GM21515 (cell line): ENCODE measurements around the gene SPAG16.
"Not testable (repeated sequence)": the region's sequence is repeated elsewhere in the genome, so short reads cannot be mapped to it uniquely, and the experiment has no call there.

Experiments used
- ATAC-seq: cut with Tn5 transposase; IDR thresholded peaks from one replicate; pipeline ENCODE4 v1.9.1; 2021; ENCODE audit not compliant: unreplicated experiment

SPAG16 gene

DNA sequence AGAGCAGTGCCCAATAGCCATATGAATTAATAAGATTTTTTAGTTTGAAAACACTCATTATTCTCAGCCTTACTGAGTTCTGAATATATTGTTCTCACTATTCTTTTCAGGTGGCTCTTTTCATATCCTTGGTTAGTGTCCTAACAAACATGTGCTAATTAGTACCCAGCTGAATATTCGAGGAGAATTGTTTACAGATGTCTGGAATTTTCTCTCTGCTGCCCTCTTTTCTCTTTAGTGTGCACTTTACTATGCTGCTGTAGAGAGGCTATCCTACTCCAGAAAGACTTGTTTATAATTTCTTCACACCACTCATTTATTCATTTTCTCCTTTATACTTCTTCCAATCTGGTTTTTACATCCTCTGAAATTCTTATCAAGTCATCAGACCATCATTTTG is 405.3 kb downstream of the SPAG16 start:
- ATAC-seq = no peak

DNA sequence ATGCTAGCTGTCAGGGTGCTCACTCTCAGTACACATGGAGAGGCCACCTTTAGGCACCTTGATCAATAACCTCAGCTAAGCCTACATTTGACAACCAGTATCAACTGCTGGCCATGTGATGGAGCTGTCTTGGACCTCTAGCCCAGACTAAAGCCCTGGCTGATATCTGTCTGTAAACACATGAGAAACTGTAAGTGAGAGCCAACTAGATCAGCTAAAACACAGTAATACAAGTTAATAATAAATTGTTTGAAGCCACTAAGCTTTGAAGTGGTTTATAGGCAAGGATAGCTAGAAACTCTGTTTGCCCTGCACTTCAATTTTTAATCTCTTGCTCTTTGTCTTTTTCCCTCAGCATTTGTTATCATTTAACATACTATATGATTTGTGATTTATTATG is 407.1 kb downstream of the SPAG16 start:
- no peak for ATAC-seq

DNA sequence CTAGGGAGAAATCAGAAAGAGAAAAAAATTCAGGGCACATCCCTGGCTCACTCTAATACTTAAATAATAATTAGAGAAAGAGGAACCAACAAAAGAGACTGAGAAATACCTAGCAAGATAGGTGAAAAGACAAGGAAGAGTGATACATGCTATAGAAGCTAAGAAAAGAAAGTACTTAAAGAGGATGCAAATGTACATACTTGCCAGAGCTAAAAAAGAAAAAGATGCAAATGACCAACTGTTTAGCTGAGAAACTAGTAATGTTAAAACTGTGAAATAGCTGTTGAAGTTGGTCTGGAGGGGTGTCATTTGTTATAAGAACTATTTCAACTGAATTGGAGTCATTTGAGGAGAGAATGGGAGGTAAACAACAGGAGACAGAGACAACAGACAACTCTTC is 412.2 kb downstream of the SPAG16 start:
- ATAC-seq = no peak

DNA sequence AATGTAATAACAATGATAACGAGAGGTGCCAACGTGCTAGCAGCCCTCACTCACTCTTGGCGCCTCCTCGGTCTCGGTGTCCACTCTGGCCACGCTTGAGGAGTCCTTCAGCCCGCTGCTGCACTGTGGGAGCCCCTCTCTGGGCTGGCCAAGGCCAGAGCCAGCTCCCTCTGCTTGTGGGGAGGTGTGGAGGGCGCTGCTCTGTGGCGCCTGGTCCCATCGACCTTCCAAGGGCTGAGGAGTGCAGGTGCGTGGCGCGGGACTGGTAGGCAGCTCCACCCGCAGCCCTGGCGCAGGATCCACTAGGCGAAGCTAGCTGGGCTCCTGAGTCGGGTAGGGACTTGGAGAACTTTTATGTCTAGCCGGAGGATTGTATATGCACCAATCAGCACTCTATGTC is 417.1 kb downstream of the SPAG16 start:
- ATAC-seq = not testable (repeated sequence)

DNA sequence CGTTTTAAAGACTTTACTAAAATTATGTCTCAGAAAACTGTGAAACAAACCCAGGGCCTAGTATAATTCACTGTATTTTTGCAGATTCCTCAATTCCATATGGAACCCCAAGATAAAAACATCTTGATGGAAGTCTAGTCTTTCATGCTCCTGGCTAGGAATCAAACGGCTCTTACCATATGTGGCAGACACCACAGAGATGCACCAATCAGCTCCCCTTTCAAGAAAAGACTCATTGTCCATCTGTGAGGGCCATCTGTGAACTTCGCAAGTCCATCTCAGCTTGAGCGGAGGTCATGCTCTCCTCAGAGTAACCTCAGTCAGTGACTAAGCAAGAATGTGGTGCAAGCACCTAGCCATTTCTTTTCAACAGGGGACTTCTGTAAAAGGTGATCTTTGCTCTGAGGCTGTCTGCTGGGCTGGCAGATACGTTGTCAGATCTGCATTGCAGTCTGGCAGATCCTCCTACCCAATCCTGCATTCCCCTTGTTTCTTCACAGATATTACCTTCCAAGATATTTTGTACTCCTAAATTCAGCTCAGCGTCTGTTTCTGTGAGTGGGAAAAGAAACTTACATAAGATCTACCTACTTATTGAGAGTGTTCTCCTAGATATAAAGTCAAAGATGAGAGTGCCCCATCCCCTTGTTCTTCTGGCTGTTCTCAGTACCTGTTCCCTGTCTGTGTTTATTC is 419.3 kb downstream of the SPAG16 start:
- no peak for ATAC-seq

DNA sequence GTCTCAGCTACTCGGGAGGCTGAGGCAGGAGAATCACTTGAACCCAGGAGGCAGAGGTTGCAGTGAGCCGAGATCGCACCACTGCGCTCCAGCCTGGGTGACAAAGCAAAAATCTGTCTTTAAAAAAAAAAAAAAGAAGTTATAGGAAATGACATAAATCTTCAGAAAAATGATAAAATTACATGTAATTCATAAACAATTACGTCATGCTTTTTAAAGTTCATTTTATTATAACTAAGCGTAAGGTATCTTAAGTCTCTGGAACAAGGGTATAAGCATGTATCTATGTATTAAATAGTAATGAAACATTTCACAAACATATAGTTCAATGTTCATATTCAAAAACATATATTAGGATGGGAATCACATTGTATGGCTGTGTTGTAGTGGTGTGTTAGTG is 425.9 kb downstream of the SPAG16 start:
- ATAC-seq = no peak

DNA sequence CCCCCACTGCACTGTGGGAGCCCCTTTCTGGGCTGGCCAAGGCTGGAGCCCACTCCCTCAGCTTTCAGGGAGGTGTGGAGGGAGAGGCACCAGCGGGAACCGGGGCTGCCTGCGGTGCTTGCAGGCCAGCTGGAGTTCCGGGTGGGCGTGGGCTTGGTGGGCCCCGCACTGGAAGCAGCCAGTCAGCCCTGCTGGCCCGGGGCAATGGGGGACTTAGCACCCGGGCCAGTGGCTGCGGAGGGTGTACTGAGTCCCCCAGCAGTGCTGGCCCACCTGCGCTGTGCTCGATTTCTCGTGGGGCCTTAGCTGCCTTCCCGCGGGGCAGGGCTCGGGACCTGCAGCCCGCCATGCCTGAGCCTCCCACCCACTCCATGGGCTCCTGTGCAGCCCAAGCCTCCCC is 434.1 kb downstream of the SPAG16 start:
- ATAC-seq = not testable (repeated sequence)

DNA sequence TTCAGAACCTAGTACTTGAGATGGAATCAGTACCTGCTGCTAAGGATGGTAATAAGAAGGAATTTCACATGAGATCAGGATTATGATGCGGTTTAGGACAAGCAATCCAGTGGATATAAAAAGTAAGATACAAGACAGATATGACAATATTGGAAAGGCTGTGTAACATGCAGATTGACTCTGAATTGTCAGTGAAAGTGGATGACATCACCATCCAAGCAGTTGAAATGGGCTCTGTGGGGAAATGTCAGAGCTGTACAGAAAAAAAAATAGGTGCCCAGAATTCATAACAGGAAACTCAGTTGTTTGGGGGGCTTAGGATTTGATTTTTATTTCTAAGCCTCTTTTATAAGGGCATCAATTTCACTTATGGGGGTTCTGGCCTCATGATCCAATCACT is 438.3 kb downstream of the SPAG16 start:
- no peak for ATAC-seq

DNA sequence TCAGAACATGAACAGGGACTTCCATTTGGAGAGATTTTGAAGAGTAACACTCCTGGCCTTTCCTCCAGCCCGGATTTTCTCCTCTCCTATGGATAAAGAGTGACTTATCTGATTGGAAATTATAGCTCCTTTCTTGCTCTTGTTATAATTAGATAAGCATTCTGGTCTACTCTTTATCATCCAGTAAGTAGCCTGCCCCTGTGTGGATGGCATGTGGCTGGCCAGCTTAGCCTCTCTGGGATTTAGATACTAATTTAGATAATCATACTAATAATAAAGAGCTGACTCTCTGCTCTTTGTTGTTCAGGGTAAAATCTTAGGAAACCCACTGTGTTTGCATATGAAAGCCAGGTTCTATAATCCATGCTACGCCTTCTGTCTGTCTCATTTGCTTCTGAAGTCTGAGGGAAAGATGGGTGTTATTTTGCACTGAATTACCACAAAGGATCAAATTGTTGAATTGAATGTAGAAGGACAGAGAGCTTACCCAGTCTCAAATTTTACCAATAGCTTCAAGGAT is 438.8 kb downstream of the SPAG16 start:
- ATAC-seq = no peak

DNA sequence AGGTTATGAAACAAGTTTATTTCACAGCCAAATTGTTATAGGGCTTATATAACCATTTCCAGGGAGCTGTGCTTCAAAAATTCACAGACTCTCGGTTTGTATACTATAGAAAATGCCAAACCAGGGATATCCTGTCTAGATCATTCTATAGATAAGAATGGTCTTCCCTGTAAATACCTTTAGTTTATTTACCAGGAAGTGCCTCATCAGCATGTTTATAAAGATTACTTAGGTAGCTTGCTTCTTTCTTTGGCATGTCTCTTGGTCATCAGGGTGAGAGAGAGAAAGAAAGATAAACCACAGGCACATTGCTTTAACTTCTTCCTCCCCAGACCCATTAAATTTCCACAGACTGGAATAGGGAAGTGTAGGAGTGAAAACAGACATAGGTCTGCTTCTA is 439.4 kb downstream of the SPAG16 start:
- no peak for ATAC-seq

DNA sequence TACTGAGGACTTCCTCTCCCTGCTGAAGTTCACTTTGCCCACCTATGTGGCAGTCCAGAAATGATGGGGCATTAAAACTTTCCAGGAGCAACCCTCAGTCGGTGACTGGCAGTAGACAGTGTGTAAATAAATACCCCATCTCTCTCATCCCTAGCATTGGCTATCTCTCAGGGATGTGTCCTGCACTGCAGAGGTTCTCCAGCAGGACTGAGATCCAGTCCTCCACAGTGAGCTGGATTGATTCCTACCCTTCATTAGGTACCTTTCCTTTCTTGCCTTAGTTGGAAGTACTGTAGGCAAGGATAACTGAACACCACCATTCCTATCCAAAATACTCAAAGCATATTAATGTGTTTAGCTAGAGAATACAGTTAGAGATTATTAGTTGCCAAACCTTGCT is 441.8 kb downstream of the SPAG16 start:
- ATAC-seq = no peak

DNA sequence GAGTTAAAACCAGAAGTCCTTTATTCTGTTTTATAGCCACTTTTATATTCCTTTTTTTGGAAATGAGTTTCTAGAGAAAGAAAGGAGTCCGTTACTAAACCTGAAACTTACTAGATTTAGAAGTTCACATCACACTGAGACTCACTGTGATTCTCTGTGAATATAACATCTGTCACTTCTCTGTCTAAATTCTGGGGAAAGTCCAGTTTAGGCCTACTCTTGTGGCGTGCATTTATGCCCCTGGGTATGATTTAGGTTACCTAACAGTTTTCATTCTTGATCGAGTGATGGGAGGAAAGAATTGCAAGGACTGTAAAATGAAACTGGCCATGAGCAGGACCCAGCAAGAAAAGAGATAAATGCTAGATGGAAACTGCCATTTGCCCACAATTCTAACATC is 449.6 kb downstream of the SPAG16 start:
- peak; percentile 89 for ATAC-seq

DNA sequence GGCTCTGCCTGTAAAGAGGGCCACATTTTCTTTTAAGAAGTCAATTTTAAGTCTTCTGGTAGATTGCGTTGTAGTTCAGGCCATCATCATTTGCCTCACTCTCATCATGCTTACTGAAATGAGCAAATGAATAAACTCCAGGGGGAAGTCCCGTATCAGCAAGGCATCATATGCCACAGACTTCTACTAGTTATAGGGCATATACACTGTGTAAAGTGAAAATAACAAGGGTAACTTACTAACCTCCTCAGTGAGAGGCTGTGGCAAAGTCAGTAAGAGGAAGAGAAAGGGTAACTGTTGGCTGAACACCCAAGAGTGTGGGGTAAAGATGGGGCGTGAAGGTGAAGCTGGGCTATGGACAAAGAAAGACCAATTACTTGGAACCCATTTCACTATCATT is 456.2 kb downstream of the SPAG16 start:
- peak; percentile 71 for ATAC-seq

DNA sequence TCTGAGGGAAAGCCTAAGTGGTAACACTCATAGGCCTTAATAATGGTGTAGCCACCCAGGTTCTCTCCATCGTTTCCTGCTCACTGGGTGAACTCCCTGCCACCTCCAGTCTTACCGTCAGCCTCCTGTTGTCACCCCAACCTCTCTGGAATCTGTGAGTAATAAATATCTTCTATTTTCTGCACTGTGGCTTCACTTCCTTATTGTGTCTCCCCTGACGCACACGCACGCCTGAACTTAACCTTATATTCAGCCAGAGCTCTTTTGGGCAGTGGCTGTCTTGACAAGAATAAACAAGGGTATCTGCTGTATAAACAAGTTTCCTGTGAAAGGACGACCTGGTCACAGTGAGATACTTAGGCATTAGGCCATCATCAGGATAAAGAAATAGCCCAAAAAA is 467.2 kb downstream of the SPAG16 start:
- ATAC-seq = peak; percentile 93

DNA sequence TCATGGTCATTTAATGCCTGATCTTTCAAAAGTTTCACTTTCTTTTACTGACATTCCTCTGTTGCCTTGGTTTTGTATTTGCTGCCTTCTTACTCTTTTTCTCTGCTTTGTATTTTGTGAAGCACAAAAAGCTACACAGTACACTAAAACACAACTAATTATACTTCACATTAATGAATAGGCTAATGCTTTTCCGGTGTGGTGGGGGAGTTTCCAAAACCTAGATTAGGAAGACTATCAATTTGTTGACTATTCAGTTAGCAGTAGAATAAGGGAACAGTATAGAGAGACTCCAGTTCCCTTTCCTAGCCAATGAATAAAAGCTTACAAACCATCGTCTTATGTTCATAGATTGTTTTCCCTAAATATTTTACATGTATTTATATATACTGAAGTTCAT is 468.3 kb downstream of the SPAG16 start:
- ATAC-seq = no peak

DNA sequence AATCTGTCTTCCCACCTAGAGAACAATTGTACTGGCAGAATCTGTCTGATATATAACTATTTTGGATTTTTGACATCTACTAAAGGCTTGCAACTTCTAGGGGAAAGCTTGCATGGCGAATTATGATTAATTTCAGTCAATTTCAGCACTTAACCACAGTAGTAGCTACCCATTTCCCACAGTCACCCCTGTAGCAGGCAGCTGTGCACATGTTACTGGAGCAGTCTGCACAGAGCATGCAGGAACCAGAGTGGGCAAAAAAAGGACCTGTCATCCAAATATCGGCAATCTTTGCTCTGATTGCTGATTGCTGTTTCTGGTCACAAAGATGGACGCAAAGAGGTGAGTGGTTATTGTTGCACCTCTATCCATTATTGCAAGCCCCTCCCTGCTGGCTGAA is 473.3 kb downstream of the SPAG16 start:
- ATAC-seq = no peak

DNA sequence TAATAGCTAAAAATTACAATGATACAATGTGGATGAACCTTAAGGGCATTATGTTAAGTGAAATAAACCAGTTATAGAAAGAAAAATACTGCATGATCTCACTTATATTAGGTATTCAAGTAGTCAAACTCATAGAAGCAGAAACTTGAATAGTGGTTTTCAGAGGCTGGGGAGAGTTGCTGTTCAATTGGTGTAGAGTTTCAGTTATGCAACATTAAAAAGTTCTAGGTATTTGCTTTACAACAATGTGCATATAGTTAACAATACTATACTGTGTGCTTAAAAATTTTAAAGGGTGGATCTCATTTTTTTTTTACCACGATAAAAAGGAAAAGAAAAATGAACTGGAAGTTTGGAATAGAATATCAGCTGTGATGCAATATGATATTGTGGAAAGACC is 479.1 kb downstream of the SPAG16 start:
- no peak for ATAC-seq

DNA sequence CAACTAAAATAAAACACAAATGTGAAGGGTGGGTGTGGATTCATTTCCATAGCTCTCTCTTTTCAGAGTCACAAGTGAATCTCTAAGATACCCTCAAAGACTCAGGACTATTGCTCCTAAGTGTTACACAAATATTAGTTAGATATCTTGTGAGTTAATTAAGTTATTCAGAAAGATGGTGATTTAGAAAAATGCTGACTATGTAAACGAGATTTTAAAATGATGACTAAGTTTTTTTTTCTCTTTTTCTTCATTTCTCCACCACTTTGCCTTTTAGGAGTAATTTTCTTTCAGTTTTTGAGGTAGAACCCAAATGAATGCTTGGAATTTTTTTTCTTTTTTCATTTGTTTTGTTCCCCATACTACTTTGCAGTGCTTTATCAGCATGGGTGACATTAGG is 479.7 kb downstream of the SPAG16 start:
- no peak for ATAC-seq

DNA sequence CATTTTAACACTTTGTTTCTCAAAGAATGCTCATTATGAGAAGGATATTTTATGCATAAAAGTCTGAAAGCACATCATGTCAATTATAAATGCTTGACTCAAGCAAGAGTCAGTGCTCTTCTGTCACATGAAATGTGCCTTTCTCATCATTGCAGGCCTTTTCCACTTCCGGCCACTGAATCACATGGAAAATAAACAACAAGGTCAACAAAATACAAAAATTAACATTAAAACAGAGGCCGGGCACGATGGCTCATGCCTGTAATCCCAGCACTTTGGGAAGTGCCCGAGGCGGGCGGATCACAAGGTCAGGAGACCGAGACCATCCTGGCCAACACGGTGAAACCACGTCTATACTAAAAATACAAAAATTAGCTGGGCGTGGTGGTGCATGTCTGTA is 480.6 kb downstream of the SPAG16 start:
- ATAC-seq = no peak

DNA sequence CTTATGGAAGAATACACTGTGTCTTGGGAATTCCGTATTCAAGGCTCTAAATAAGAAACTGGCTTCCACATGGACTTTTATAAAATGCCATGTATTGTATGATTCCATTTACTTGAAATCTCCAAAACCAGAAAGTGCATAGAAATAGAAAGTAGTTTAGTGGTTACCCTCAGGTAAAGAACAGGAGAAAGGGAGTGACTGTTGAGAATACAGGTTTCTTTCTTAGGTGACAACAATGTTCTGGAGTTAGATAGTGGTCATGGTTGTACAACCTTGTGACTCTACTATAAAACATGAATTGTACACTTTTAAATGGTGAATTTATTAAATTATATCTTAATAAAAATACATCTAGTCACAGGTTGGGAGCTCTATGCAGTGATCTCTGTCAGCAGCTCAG is 481.8 kb downstream of the SPAG16 start:
- ATAC-seq = peak; percentile 46

DNA sequence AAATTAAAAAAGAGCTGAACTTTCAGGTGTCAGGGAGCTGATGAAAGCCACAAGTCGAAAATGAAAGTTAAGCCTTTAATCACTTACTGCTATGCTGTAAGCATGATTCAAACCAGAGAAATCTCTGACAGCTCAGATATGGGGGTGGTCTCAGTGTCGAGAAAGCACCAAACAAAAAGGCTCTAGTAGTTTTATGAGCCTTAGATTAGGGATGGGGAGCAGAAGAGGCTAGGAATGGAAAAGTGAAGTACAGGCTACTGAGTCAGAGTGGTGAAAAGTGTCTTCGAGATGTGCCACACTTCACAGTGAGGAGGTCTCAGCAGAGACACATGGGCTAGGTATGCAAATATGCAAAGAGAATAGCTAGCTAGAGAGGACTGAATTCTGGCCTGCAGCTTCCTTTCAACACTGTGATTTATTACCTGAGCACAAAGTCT is 482.2 kb downstream of the SPAG16 start:
- ATAC-seq = peak; percentile 98

DNA sequence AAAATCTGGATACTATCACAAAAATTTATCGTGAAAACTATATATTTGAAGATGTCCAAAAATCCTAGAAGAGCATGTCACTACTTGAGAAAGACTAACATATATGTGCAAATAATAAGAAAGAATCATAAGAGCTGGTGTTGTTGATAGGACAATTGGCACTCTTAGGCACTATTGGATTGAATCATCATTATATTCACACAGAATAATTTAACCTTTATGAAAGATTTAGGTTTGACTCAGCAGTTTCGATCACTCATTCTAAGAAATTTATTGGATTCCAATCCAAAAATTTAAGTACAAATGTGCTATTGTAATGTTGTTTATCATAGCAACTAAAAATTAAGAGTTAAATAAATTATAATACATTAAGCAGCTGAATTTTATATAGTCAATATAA is 503.6 kb downstream of the SPAG16 start:
- ATAC-seq = no peak

DNA sequence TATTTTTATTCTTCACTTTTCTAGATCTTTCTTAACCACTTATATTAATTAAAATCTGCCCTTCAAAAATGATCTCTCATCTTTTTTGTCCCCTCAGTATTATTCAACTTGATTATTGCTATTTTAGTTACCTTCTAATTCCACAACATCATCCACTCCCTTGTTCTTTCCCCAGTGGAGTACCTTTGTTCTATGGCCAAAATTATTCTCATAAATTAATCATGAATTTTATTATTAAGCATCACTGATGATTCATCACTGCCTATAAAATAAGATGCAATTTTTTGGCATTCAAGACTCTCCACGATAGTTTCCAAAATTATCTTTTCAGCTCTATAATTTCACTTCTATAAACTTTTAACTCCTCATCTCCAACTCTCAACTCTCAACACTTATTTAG is 505.7 kb downstream of the SPAG16 start:
- ATAC-seq = no peak
